GM19240 (cell line): Measurements from ENCODE around the gene TUNAR.
"Not testable (repeated sequence)": the region's sequence is repeated elsewhere in the genome, so short reads cannot be mapped to it uniquely, and the experiment has no call there.

Source experiments
- DNase-seq: peaks from one replicate; pipeline ENCODE4 v3.0.0; 2011; ENCODE audit warnings: low spot score; ENCODE audit not compliant: insufficient read length

The TUNAR gene

DNA sequence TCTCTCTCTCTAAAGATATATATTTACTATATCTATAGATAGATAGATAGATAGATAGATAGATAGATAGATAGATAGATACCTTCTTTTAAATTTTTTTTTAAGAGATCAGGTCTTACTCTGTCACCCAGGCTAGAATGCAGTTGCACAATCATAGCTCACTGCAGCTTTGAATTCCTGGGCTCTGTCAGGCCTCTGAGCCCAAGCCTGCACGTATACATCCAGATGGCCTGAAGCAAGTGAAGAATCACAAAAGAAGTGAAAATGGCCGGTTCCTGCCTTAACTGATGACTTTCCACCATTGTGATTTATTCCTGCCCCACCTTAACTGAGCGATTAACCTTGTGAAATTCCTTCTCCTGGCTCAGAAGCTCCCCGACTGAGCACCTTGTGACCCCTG lies 91.4 kb downstream of the TUNAR start:
- DNase-seq, result not testable (repeated sequence)
